GM12865 (cell line): ENCODE measurements around the gene GNB1.

Source experiments
- DNase-seq: peaks from one replicate; pipeline ENCODE4 v3.0.0; 2010; ENCODE audit warnings: low read depth
- H3K4me3 ChIP-seq: 2 replicates; pipeline ENCODE4 v1.5.1; 2011; ENCODE audit warnings: mild to moderate bottlenecking, low read depth, low read length, control low read depth
- CTCF ChIP-seq: IDR thresholded peaks from 2 replicates; pipeline ENCODE4 v1.5.1; 2011; ENCODE audit warnings: low read length, control low read depth, low read depth, inconsistent platforms; ENCODE audit not compliant: insufficient read depth; ENCODE audit errors: missing control alignments

Gene GNB1

GRCh38 chr1:1881727-1882126, 9.2 kb downstream of the GNB1 start:
- DNase-seq, result no peak
- no peak overlapping the region for H3K4me3 ChIP-seq
- TF ChIP-seq CTCF, result no peak

GRCh38 chr1:1880617-1881312, 10.1 kb downstream of the GNB1 start:
- no peak for TF ChIP-seq CTCF
- no peak for DNase-seq
- no peak overlapping the region for H3K4me3 ChIP-seq

GRCh38 chr1:1879942-1880341, 10.9 kb downstream of the GNB1 start:
- no peak for DNase-seq
- no peak for TF ChIP-seq CTCF
- no peak overlapping the region for H3K4me3 ChIP-seq

GRCh38 chr1:1877865-1878436, 12.9 kb downstream of the GNB1 start:
- H3K4me3 ChIP-seq, result no peak overlapping the region
- TF ChIP-seq CTCF, result no peak
- no peak for DNase-seq

- no peak for TF ChIP-seq CTCF
- DNase-seq, result no peak
- no peak overlapping the region for H3K4me3 ChIP-seq
Measured at GRCh38 chr1:1876335-1876930, 14.5 kb downstream of the GNB1 start.

- no peak for TF ChIP-seq CTCF
- no peak for DNase-seq
Measured at GRCh38 chr1:1875932-1876331, 15.0 kb downstream of the GNB1 start.

More at GRCh38 chr1:1875932-1876331, 15.0 kb downstream of the GNB1 start:
- no peak overlapping the region for H3K4me3 ChIP-seq
